Thyroid gland (tissue), 4 donors: ENCODE results near the gene SMIM35.

Source experiments
- POLR2A ChIP-seq, 2 donors: fragments of 450-650 bp; IDR thresholded peaks; one replicate each; pipeline ENCODE4 v1.6.1; 2017; ENCODE audit warnings: antibody characterized with exemption in 2 of 2, mild to moderate bottlenecking in 2 of 2, moderate library complexity in 1 of 2
- TF ChIP-seq, protein P1 (sequence below), 6 experiments: fragments of 200-600 bp in 3 of 6; fragments of 450-650 bp in 3 of 6; sonication (generic) in 3 of 6; IDR thresholded peaks; one replicate each; pipeline ENCODE4 v1.5.1; 2016 to 2019; ENCODE audit warnings: antibody characterized with exemption in 6 of 6, mild to moderate bottlenecking in 2 of 6, inconsistent platforms in 1 of 6, moderate library complexity in 1 of 6

DNA sequence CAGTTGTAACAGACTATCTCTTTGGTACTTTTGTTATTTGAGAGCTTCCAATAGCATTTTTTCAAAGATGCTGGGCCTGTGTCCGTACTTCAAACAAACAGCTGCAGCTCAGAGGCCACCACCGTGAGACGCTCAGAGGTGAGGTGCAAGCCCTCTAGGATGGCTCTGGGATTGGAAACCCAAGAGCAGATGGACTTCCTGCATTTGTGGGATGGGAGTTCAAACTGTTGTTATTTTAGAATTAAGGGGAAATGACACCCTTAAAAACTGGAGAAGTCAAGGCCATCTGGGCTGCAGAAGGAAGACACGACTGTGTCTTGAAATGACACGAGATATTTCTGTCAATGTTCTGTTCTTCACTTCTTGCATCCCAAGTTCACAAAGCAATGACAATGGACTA, 109.7 kb downstream of the SMIM35 start:
- TF ChIP-seq POLR2A (IDR thresholded peaks at IDR 0.05): no peak
- TF ChIP-seq, protein P1, sequence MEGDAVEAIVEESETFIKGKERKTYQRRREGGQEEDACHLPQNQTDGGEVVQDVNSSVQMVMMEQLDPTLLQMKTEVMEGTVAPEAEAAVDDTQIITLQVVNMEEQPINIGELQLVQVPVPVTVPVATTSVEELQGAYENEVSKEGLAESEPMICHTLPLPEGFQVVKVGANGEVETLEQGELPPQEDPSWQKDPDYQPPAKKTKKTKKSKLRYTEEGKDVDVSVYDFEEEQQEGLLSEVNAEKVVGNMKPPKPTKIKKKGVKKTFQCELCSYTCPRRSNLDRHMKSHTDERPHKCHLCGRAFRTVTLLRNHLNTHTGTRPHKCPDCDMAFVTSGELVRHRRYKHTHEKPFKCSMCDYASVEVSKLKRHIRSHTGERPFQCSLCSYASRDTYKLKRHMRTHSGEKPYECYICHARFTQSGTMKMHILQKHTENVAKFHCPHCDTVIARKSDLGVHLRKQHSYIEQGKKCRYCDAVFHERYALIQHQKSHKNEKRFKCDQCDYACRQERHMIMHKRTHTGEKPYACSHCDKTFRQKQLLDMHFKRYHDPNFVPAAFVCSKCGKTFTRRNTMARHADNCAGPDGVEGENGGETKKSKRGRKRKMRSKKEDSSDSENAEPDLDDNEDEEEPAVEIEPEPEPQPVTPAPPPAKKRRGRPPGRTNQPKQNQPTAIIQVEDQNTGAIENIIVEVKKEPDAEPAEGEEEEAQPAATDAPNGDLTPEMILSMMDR (IDR thresholded peaks at IDR 0.05): no peak
